ENCODE measurements around the gene RASSF6.

RASSF6 gene, protein sequence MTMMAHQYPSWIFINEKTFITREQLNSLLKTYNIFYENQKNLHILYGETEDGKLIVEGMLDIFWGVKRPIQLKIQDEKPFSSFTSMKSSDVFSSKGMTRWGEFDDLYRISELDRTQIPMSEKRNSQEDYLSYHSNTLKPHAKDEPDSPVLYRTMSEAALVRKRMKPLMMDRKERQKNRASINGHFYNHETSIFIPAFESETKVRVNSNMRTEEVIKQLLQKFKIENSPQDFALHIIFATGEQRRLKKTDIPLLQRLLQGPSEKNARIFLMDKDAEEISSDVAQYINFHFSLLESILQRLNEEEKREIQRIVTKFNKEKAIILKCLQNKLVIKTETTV

DNA sequence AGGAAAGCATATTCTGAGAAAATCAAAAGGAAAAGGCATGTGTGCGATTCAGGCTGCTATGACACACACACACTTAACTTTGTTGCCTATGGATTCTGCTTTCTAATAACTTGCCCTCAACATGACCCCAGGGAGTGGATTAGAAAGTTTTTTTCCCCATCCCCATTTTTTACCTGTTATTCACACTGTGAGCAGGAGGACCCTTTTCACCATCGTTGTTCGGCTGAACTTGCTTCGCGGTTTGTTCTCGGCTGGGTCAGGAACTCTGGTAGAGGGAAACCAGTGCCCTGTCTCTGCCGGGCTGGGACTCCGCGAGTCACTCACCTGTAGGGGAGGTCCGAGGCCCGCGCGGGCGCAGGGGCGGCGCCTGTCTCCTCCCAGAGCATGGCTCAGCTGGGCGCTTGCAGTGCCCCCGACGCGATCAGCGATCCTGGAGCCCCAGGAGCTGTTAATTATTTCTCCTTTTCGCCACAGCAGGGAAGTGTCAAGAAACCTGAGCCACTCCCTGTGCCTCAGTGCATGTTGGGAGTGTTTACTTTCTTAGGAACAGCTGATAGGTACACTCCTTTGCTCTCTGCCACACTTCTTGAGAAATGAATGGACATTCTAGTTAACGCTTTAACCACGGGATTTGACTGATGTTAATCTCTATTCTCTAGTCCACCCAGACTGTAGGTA lies at the start of gene RASSF6:
TSS of gene RASSF6 (minus strand) at position 322 of the 678 bp plus-strand sequence. CDS start 8,641 bp downstream, outside the sequence.
- Histone ChIP-seq H3K4me2 (ENCODE audit: low read depth, low read length, poor library complexity, severe bottlenecking) (peak within 1 kb of the TSS; percentile 79), H4K20me1 (ENCODE audit: insufficient read depth, low read length, poor library complexity, severe bottlenecking) (no peaks in the 10 kb centered on the region), H3K4me1 (ENCODE audit: insufficient read depth, low read length, poor library complexity, severe bottlenecking) (peaks cover 5% of the 10 kb centered on the region), H3K79me2 (ENCODE audit: insufficient read depth, low read length) (no peaks in the 10 kb centered on the region), H3K9ac (ENCODE audit: low read depth, low read length, poor library complexity, severe bottlenecking) (no peak within 1 kb of the TSS), H3K36me3 (ENCODE audit: insufficient read depth, low read length) (no peaks in the 10 kb centered on the region), H3K4me3 (ENCODE audit: low read length, poor library complexity, severe bottlenecking) (peak within 1 kb of the TSS; percentile 64), H2AFZ (ENCODE audit: low read length) (peak within 1 kb of the TSS; percentile 78), H3K9me3 (ENCODE audit: insufficient read depth, low read depth, low read length) (no peaks in the 10 kb centered on the region), H3F3A (ENCODE audit: low read depth) (no peaks in the 10 kb centered on the region), H3K9me2 (replicated peaks; ENCODE audit: low read depth, low read length) (no peaks in the 10 kb centered on the region), H3K27me3 (ENCODE audit: insufficient read depth, low read length, poor library complexity, severe bottlenecking) (no peaks in the 10 kb centered on the region)
- no peak for TF ChIP-seq EZH2phosphoT487 (IDR thresholded peaks at IDR 0.05; ENCODE audit: borderline replicate concordance)
- TF ChIP-seq, protein P1, sequence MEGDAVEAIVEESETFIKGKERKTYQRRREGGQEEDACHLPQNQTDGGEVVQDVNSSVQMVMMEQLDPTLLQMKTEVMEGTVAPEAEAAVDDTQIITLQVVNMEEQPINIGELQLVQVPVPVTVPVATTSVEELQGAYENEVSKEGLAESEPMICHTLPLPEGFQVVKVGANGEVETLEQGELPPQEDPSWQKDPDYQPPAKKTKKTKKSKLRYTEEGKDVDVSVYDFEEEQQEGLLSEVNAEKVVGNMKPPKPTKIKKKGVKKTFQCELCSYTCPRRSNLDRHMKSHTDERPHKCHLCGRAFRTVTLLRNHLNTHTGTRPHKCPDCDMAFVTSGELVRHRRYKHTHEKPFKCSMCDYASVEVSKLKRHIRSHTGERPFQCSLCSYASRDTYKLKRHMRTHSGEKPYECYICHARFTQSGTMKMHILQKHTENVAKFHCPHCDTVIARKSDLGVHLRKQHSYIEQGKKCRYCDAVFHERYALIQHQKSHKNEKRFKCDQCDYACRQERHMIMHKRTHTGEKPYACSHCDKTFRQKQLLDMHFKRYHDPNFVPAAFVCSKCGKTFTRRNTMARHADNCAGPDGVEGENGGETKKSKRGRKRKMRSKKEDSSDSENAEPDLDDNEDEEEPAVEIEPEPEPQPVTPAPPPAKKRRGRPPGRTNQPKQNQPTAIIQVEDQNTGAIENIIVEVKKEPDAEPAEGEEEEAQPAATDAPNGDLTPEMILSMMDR (conservative IDR thresholded peaks at IDR 0.05; ENCODE audit: low read length), result no peak

DNA sequence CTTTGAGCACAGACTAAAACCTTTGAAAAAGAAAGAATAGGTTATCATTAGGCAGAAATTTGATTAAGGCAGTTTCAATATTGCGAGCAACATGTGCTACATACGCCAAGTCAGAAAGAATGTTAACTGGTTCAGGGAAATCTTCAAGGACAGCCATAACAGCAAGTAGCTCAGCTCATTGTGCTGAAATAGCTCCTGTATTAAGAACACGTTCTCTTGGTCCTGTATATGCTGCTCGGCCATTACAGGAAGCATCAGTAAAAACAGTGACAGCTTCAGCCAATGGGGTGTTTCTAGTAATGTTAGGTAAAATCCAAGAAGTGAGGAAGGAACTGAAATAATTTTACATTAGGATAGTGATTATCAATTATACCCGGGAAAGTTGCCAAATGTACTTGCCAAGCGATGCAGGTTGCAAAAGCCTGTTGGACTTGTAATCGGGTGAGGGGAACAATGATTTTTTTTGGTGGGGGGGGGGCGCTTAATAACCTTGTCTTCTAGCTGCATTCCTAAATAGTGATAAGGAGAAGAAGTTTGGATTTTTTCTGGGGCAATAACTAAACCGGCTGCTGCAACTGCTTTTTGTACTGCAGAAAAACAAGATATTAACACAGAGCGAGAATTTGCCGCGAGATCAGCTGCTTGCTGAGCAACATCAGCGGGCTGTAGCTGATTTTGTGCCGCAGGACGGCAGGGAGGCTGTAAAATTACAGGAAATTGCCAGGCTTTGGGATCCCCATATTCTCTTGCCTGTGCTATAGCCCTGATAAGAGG lies 49.4 kb upstream of the RASSF6 start:
- H3K4me2 ChIP-seq (ENCODE audit: low read depth, low read length, poor library complexity, severe bottlenecking), result no peak overlapping the region
- TF ChIP-seq, protein P1 (conservative IDR thresholded peaks at IDR 0.05; ENCODE audit: low read length), result no peak
- TF ChIP-seq EZH2phosphoT487 (IDR thresholded peaks at IDR 0.05; ENCODE audit: borderline replicate concordance), result no peak
- H4K20me1 ChIP-seq (ENCODE audit: insufficient read depth, low read length, poor library complexity, severe bottlenecking), result no peaks in the 10 kb centered on the region
- no peaks in the 10 kb centered on the region for H3K36me3 ChIP-seq (ENCODE audit: insufficient read depth, low read length)
- no peak overlapping the region for H2AFZ ChIP-seq (ENCODE audit: low read length)
- no peaks in the 10 kb centered on the region for H3F3A ChIP-seq (ENCODE audit: low read depth)
- no peak overlapping the region for H3K9ac ChIP-seq (ENCODE audit: low read depth, low read length, poor library complexity, severe bottlenecking)
- no peaks in the 10 kb centered on the region for H3K4me1 ChIP-seq (ENCODE audit: insufficient read depth, low read length, poor library complexity, severe bottlenecking)
- H3K27me3 ChIP-seq (ENCODE audit: insufficient read depth, low read length, poor library complexity, severe bottlenecking), result no peaks in the 10 kb centered on the region
- H3K4me3 ChIP-seq (ENCODE audit: low read length, poor library complexity, severe bottlenecking), result no peak overlapping the region
- no peaks in the 10 kb centered on the region for H3K79me2 ChIP-seq (ENCODE audit: insufficient read depth, low read length)
- H3K9me2 ChIP-seq (replicated peaks; ENCODE audit: low read depth, low read length), result no peaks in the 10 kb centered on the region
- H3K9me3 ChIP-seq (ENCODE audit: insufficient read depth, low read depth, low read length), result no peaks in the 10 kb centered on the region

DNA sequence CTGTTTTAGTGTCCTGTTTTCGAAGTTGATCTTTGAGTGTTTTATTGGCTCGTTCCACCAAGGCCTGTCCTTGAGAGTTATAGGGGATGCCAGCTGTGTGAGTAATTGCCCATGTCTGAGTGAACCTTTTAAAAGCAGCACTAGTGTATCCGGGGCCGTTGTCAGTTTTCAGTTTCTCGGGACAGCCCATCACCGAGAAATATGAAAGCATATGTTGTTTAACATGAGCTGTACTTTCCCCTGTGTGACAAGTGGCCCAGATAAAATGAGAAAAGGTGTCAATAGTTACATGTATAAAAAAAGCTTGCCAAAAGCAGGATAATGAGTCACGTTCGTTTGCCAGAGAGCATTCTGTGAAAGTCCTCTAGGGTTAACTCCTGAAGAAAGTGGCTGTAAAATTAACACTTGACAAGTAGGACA lies 48.6 kb upstream of the RASSF6 start:
- H3K9me2 ChIP-seq (replicated peaks; ENCODE audit: low read depth, low read length), result no peaks in the 10 kb centered on the region
- TF ChIP-seq, protein P1 (conservative IDR thresholded peaks at IDR 0.05; ENCODE audit: low read length), result no peak
- no peak for TF ChIP-seq EZH2phosphoT487 (IDR thresholded peaks at IDR 0.05; ENCODE audit: borderline replicate concordance)
- H3K9me3 ChIP-seq (ENCODE audit: insufficient read depth, low read depth, low read length), result no peaks in the 10 kb centered on the region
- H2AFZ ChIP-seq (ENCODE audit: low read length), result no peak overlapping the region
- H4K20me1 ChIP-seq (ENCODE audit: insufficient read depth, low read length, poor library complexity, severe bottlenecking), result no peaks in the 10 kb centered on the region
- H3K9ac ChIP-seq (ENCODE audit: low read depth, low read length, poor library complexity, severe bottlenecking), result no peak overlapping the region
- H3K36me3 ChIP-seq (ENCODE audit: insufficient read depth, low read length), result no peaks in the 10 kb centered on the region
- no peaks in the 10 kb centered on the region for H3F3A ChIP-seq (ENCODE audit: low read depth)
- no peaks in the 10 kb centered on the region for H3K4me1 ChIP-seq (ENCODE audit: insufficient read depth, low read length, poor library complexity, severe bottlenecking)
- H3K4me3 ChIP-seq (ENCODE audit: low read length, poor library complexity, severe bottlenecking), result no peak overlapping the region
- H3K27me3 ChIP-seq (ENCODE audit: insufficient read depth, low read length, poor library complexity, severe bottlenecking), result no peaks in the 10 kb centered on the region
- no peak overlapping the region for H3K4me2 ChIP-seq (ENCODE audit: low read depth, low read length, poor library complexity, severe bottlenecking)
- H3K79me2 ChIP-seq (ENCODE audit: insufficient read depth, low read length), result no peaks in the 10 kb centered on the region

All from Loucy (cell line).